ENCODE measurements around the gene NUDCD3.

NUDCD3 gene

GRCh38 chr7:44465490-44465889, 25.0 kb downstream of the NUDCD3 start:
- no peak overlapping the region for H3K4me3 ChIP-seq (ENCODE audit: extremely low read depth, insufficient read depth, low read length, poor library complexity, severe bottlenecking)
- peaks cover 14% of the 10 kb centered on the region for H3K4me1 ChIP-seq (ENCODE audit: control insufficient read depth, insufficient read depth, low read length, poor library complexity, severe bottlenecking)
- 83 to 100% methylated on average over 2 of the region's 5 CpGs for WGBS, 2 experiments (ENCODE audit: insufficient coverage in 2 of 2)
- H3K9me3 ChIP-seq (ENCODE audit: control insufficient read depth, low read length) = no peaks in the 10 kb centered on the region
- H3K27ac ChIP-seq (ENCODE audit: low read depth, low read length, severe bottlenecking) = no peak overlapping the region
- H3K36me3 ChIP-seq (ENCODE audit: control insufficient read depth, insufficient read depth, low read length) = peaks cover 71% of the 10 kb centered on the region

- WGBS, 2 experiments (ENCODE audit: insufficient coverage in 2 of 2) = 100% methylated on average over 1 of the region's 1 CpG; no CpG with 5 or more reads in 1 of the 2 experiments
- Histone ChIP-seq H3K9me3 (ENCODE audit: control insufficient read depth, low read length) (no peaks in the 10 kb centered on the region), H3K4me3 (ENCODE audit: extremely low read depth, insufficient read depth, low read length, poor library complexity, severe bottlenecking) (no peak overlapping the region), H3K36me3 (ENCODE audit: control insufficient read depth, insufficient read depth, low read length) (peaks cover 66% of the 10 kb centered on the region), H3K27ac (ENCODE audit: low read depth, low read length, severe bottlenecking) (no peak overlapping the region), H3K4me1 (ENCODE audit: control insufficient read depth, insufficient read depth, low read length, poor library complexity, severe bottlenecking) (peaks cover 11% of the 10 kb centered on the region)
These were observed 27.2 kb downstream of the NUDCD3 start for GRCh38 chr7:44463169-44463808.

GRCh38 chr7:44461387-44461786, 29.1 kb downstream of the NUDCD3 start:
- no peaks in the 10 kb centered on the region for H3K9me3 ChIP-seq (ENCODE audit: control insufficient read depth, low read length)
- peaks cover 52% of the 10 kb centered on the region for H3K36me3 ChIP-seq (ENCODE audit: control insufficient read depth, insufficient read depth, low read length)
- H3K4me1 ChIP-seq (ENCODE audit: control insufficient read depth, insufficient read depth, low read length, poor library complexity, severe bottlenecking) = peaks cover 11% of the 10 kb centered on the region
- peak overlapping the region; percentile 60 for H3K27ac ChIP-seq (ENCODE audit: low read depth, low read length, severe bottlenecking)
- H3K4me3 ChIP-seq (ENCODE audit: extremely low read depth, insufficient read depth, low read length, poor library complexity, severe bottlenecking) = no peak overlapping the region
- WGBS, 2 experiments (ENCODE audit: insufficient coverage in 2 of 2) = 100% methylated on average over 1 of the region's 2 CpGs; no CpG with 5 or more reads in 1 of the 2 experiments

- Histone ChIP-seq H3K4me3 (ENCODE audit: extremely low read depth, insufficient read depth, low read length, poor library complexity, severe bottlenecking) (no peak overlapping the region), H3K36me3 (ENCODE audit: control insufficient read depth, insufficient read depth, low read length) (peaks cover 44% of the 10 kb centered on the region), H3K4me1 (ENCODE audit: control insufficient read depth, insufficient read depth, low read length, poor library complexity, severe bottlenecking) (peaks cover 11% of the 10 kb centered on the region), H3K9me3 (ENCODE audit: control insufficient read depth, low read length) (no peaks in the 10 kb centered on the region), H3K27ac (ENCODE audit: low read depth, low read length, severe bottlenecking) (no peak overlapping the region)
- WGBS, 2 experiments (ENCODE audit: insufficient coverage in 2 of 2) = 87 to 100% methylated on average over 1 to 2 of the region's 3 CpGs
These were observed 30.1 kb downstream of the NUDCD3 start for GRCh38 chr7:44460325-44460724.

- Histone ChIP-seq H3K9me3 (ENCODE audit: control insufficient read depth, low read length) (no peaks in the 10 kb centered on the region), H3K36me3 (ENCODE audit: control insufficient read depth, insufficient read depth, low read length) (peaks cover 39% of the 10 kb centered on the region), H3K4me1 (ENCODE audit: control insufficient read depth, insufficient read depth, low read length, poor library complexity, severe bottlenecking) (no peaks in the 10 kb centered on the region), H3K27ac (ENCODE audit: low read depth, low read length, severe bottlenecking) (no peak overlapping the region), H3K4me3 (ENCODE audit: extremely low read depth, insufficient read depth, low read length, poor library complexity, severe bottlenecking) (no peak overlapping the region)
- WGBS, 2 experiments (ENCODE audit: insufficient coverage in 2 of 2) = 85 to 98% methylated on average over 3 of the region's 3 CpGs
These were observed 35.3 kb downstream of the NUDCD3 start for GRCh38 chr7:44455155-44455554.

GRCh38 chr7:44454348-44454747, 36.1 kb downstream of the NUDCD3 start:
- Histone ChIP-seq H3K9me3 (ENCODE audit: control insufficient read depth, low read length) (no peaks in the 10 kb centered on the region), H3K27ac (ENCODE audit: low read depth, low read length, severe bottlenecking) (no peak overlapping the region), H3K4me1 (ENCODE audit: control insufficient read depth, insufficient read depth, low read length, poor library complexity, severe bottlenecking) (no peaks in the 10 kb centered on the region), H3K36me3 (ENCODE audit: control insufficient read depth, insufficient read depth, low read length) (peaks cover 39% of the 10 kb centered on the region), H3K4me3 (ENCODE audit: extremely low read depth, insufficient read depth, low read length, poor library complexity, severe bottlenecking) (no peak overlapping the region)
- 84 to 100% methylated on average over 1 to 2 of the region's 2 CpGs for WGBS, 2 experiments (ENCODE audit: insufficient coverage in 2 of 2)

- Histone ChIP-seq H3K4me1 (ENCODE audit: control insufficient read depth, insufficient read depth, low read length, poor library complexity, severe bottlenecking) (no peaks in the 10 kb centered on the region), H3K36me3 (ENCODE audit: control insufficient read depth, insufficient read depth, low read length) (peaks cover 54% of the 10 kb centered on the region), H3K4me3 (ENCODE audit: extremely low read depth, insufficient read depth, low read length, poor library complexity, severe bottlenecking) (no peak overlapping the region), H3K27ac (ENCODE audit: low read depth, low read length, severe bottlenecking) (no peak overlapping the region), H3K9me3 (ENCODE audit: control insufficient read depth, low read length) (no peaks in the 10 kb centered on the region)
- 91 to 100% methylated on average over 3 of the region's 7 CpGs for WGBS, 2 experiments (ENCODE audit: insufficient coverage in 2 of 2)
These were observed 39.3 kb downstream of the NUDCD3 start for GRCh38 chr7:44451123-44451522.

- WGBS, 2 experiments (ENCODE audit: insufficient coverage in 2 of 2) = no CpG with 5 or more reads among the region's 1 CpG
- Histone ChIP-seq H3K9me3 (ENCODE audit: control insufficient read depth, low read length) (no peaks in the 10 kb centered on the region), H3K36me3 (ENCODE audit: control insufficient read depth, insufficient read depth, low read length) (peaks cover 56% of the 10 kb centered on the region), H3K27ac (ENCODE audit: low read depth, low read length, severe bottlenecking) (no peak overlapping the region), H3K4me1 (ENCODE audit: control insufficient read depth, insufficient read depth, low read length, poor library complexity, severe bottlenecking) (no peaks in the 10 kb centered on the region), H3K4me3 (ENCODE audit: extremely low read depth, insufficient read depth, low read length, poor library complexity, severe bottlenecking) (no peak overlapping the region)
These were observed 40.9 kb downstream of the NUDCD3 start for GRCh38 chr7:44449584-44449928.

- H3K4me3 ChIP-seq (ENCODE audit: extremely low read depth, insufficient read depth, low read length, poor library complexity, severe bottlenecking) = no peak overlapping the region
- H3K9me3 ChIP-seq (ENCODE audit: control insufficient read depth, low read length) = no peaks in the 10 kb centered on the region
- no peak overlapping the region for H3K27ac ChIP-seq (ENCODE audit: low read depth, low read length, severe bottlenecking)
- H3K4me1 ChIP-seq (ENCODE audit: control insufficient read depth, insufficient read depth, low read length, poor library complexity, severe bottlenecking) = no peaks in the 10 kb centered on the region
- peaks cover 58% of the 10 kb centered on the region for H3K36me3 ChIP-seq (ENCODE audit: control insufficient read depth, insufficient read depth, low read length)
- 84 to 96% methylated on average over 3 to 4 of the region's 4 CpGs for WGBS, 2 experiments (ENCODE audit: insufficient coverage in 2 of 2)
These were observed 41.4 kb downstream of the NUDCD3 start for GRCh38 chr7:44448922-44449583.

GRCh38 chr7:44447874-44448425, 42.5 kb downstream of the NUDCD3 start:
- Histone ChIP-seq H3K36me3 (ENCODE audit: control insufficient read depth, insufficient read depth, low read length) (peaks cover 62% of the 10 kb centered on the region), H3K4me1 (ENCODE audit: control insufficient read depth, insufficient read depth, low read length, poor library complexity, severe bottlenecking) (no peaks in the 10 kb centered on the region), H3K27ac (ENCODE audit: low read depth, low read length, severe bottlenecking) (no peak overlapping the region), H3K9me3 (ENCODE audit: control insufficient read depth, low read length) (no peaks in the 10 kb centered on the region), H3K4me3 (ENCODE audit: extremely low read depth, insufficient read depth, low read length, poor library complexity, severe bottlenecking) (no peak overlapping the region)
- WGBS, 2 experiments (ENCODE audit: insufficient coverage in 2 of 2) = 94 to 98% methylated on average over 3 to 5 of the region's 5 CpGs
